Left hindlimb (tissue), 1 donor: Measurements from ENCODE around the gene PHTF2.

ENCODE experiments used
- DNase-seq: peaks from one replicate; pipeline ENCODE4 v3.0.0-alpha.2; 2018

PHTF2 gene

GRCh38 chr7:77796109-77796508 is 2.5 kb upstream of the PHTF2 start:
- DNase-seq = no peak

DNA sequence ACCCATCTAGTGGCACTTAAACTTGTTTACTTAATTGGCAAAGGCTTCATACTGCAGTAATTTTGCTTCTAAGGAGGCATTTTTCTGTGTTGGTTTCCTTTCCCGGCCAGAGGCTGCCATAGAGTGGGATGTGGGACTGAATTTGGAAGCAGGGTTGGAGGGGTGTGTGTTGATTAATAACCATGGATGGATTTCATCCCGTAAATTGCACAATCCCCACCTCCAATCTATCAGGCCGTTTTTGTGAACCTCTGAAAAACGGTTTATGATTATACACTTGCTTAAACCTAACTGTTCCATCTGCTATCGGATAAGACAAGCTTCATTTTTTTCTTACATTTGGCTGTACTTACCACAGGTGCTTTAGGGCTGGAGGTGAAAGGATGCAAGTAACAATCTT is 1.6 kb upstream of the PHTF2 start:
- no peak for DNase-seq

GRCh38 chr7:77797734-77798393 is 709 bp upstream of the PHTF2 start:
- no peak for DNase-seq

- peak; percentile 64 for DNase-seq
Observed at GRCh38 chr7:77799078-77799964, 748 bp downstream of the PHTF2 start.

- no peak for DNase-seq
Observed at GRCh38 chr7:77800158-77800557, 1.6 kb downstream of the PHTF2 start.

- DNase-seq = no peak
Observed at GRCh38 chr7:77800730-77801129, 2.2 kb downstream of the PHTF2 start.

DNA sequence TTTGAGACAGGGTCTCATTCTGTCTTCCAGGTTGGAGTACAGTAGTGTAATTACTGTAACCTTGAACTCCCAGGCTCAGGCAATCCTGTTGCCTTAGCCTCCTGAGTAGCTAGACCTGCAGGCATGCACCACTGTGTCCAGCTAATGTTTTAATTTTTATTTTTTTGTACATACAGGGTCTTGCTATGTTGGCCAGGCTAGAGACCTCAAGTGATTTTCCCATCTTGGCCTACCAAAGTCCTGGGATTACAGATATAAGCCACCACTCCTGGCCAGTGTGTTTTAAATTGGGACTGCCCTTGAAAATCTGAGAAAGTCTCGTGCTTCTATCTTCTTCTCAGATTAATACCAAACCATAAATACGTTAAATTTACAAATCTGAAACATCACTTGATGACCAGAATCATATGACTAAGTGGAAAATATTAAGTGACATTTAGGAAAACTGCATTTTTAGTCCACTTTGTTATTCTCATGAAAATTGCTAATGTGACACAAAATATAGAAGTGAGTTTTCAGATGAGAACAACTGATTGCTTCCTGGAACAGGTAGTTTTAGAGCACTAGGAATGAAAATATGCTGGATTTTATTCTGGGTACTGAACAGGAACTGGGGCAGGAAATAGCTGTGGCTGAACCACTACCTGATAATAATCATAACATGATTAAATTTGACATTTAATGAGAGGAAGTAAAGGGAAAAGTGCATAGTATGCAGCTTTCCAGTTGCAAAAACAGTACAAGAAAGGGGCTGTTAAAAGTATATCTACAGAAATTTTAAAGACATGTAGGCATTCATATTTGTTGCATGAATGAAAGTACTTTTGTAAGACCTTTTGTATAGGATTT is 4.2 kb downstream of the PHTF2 start:
- DNase-seq = no peak

DNA sequence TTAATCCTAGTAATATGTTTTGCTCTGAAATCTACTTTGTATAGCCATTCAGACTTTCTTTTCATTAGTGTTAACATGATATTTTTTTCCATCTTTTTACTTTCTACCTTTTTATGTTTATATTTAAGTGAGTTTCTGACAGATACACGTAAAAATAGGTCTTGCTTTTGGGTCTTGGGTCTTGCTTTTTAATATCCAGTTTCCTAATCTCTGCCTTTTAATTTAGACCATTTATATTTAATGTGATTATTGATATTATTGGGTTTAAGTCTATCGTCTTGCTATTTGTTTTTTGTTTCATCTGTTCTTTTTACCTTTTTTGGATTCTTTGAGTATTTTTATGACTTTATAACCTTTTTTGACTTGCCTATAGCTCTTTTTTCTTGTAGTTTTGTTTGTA is 7.9 kb downstream of the PHTF2 start:
- no peak for DNase-seq

GRCh38 chr7:77808517-77808916 is 9.9 kb downstream of the PHTF2 start:
- no peak for DNase-seq

DNA sequence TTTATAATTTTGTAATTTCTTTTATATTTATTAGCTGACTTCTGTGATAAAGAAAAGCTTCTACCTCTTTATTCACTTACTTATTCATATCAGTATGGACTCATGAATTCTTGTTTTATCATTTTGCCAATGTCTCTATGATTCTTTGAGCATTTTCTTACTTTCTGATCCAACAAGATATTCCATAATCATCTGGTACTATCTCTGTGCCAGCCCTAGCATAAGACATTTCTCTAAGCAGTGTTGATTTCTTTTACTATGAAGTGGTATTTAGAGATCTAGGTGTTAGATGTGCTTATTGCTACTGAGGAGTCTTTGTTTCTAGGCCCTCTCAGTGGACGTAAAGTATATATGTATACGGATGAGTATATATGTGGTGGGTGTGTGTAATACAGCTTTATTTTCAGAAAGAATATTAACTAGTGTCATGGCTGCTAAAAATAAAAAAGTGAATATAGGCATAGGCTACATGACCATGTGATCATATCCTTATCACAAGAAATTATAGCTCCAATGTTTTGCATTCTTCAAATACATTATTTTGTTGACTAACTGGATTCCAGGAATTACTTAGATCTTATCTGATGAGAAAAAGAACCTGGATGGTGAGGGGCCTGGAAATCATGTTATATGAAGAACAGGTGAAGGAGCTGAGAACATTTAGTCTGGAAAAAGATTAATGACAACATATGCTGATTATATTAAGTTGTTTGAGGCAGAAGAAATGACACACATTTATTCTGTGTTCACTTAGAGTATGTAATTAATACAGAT is 13.1 kb downstream of the PHTF2 start:
- DNase-seq = no peak

DNA sequence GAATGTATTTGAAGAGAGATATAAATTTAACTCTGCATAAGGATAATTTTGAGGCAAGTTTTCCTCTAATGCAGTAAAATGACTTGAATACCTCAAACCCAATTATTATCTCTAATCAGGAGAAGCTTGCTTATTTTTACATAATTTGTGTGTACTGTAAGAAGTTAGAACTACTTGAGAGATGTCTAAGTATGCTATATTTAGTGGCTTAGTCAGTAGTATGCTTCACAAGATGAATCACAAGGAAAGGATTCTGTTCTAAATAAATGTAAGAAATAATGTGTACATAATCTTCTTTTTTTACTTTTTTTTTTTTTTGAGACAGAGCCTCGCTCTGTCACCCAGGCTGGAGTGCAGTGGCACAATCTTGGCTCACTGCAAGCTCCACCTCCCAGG is 13.7 kb downstream of the PHTF2 start:
- DNase-seq = no peak

GRCh38 chr7:77813180-77813579 is 14.6 kb downstream of the PHTF2 start:
- no peak for DNase-seq

DNA sequence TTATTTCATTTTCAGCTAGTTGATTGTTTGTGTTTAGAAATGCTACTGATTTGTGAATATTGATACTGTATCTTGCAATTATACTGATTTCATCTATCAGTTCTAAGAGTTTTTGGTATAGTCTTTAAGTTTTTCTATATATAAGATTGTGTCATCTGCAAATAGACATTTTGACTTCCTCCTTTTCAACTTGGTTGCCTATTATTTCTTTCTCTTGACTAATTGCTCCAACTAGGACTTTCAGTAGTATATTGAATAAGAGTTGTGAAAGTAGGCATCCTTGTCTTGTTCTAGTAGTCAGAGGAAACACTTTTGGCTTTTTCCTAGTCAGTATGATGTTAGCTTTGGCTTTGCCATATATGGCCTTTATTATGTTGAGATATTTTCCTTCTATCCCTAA is 20.4 kb downstream of the PHTF2 start:
- DNase-seq = no peak

GRCh38 chr7:77820967-77821366 is 22.4 kb downstream of the PHTF2 start:
- no peak for DNase-seq

- no peak for DNase-seq
Observed at GRCh38 chr7:77822269-77822668, 23.7 kb downstream of the PHTF2 start.

DNA sequence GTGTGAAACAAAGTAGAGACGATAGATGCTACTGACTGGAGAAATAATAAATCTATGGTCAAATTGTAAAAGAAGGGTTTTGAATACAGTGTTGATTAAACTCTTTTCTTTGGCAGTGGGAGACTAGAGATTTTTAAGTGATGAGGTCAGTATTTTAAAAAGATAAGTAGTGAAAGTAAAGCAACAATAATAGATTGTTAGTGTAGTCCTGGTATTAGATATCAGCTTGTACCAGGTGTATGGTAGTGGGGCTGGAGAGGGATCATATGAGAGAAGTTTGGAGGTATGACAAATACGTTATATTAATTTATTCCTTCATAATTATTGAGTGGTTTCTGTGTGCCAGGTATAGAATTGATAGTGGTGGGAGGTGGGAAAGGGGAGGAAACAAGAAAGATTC is 25.2 kb downstream of the PHTF2 start:
- no peak for DNase-seq

DNA sequence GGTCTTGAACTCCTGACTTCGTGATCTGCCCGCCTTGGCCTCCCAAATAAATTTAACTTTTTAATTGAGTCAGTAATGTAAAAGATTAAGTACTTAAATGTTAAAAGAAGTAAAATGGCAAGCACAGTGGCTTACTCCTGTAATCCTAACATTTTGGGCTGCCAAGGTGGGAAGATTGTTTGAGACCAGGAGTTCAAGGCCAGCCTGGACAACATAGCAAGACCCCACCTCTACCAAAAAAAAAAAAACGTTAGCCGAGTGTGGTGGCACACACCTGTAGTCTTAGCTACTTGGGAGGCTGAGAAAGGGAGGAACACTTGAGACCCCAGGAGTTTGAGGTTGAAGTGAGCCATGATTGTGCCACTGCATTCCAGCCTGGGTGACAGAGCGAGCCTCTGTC is 26.1 kb downstream of the PHTF2 start:
- DNase-seq = no peak

GRCh38 chr7:77825131-77825530 is 26.6 kb downstream of the PHTF2 start:
- DNase-seq = no peak

DNA sequence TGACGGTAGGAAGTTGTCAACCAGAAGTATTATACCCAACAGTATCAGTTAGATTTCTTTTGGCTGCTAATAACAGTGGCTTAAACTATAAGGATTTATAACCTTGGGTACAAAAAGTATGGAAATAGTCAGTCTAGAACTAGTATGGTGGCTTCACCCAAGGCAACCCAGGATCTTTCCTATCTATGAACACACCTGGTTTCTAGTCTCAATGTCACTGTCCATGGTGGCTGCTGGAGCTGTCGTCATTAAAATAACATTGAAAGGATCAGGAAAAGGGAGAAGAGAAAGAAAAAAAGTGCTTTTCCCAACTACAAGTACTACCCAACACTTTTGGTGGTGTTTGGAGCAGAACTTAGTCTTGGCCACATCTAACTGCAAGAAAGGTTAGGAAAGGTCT is 27.7 kb downstream of the PHTF2 start:
- DNase-seq = no peak

GRCh38 chr7:77827999-77828398 is 29.4 kb downstream of the PHTF2 start:
- DNase-seq = no peak

DNA sequence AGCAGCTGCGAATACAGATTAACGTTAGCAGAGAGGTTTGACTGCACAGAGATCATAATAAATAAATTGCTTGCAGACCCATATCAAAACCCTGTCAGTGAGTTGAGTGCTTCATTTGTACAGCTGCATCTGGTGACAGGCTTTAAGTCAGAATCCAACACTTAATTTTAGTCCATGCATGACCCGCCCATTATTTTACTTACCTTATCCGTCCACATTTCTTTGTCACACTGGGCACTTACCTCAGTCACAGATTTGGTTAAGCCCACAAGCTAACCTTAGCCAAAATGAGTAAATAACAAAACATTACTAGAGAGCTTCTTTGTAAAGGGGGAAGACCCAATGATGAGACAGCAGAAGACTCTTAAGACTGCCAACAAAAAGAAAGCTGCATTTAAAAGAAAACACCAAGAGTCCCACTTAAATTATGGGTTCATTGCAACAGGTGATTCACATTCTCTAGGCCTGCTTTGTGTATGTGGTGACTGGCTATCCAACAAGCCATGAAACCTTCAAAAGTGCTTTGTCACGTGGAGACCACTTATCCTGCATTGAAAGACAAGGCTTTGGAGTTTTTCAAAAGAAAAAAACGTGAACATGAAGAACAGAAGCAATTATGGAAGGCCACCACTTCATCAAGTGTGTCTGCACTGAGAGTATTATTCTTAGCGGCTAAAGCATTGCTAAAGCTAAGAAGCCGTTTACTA is 32.2 kb downstream of the PHTF2 start:
- no peak for DNase-seq

DNA sequence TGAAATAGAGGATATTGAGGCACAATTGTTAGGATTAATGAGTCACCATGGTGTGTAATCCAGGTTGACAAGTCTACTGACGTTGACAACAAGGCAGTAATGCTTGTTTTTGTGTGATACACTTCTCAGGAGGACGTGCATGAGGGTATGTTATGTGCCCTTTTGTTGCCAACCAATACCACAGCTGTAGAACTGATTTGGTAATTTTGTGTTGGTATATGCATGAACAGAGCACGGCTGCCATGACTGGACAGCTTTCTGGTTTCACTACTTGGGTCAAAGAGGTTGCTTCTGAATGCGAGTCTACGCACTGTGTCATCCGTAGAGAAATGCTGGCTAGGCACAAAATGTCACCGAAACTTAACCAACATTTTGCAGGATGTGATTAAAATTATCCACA is 32.9 kb downstream of the PHTF2 start:
- DNase-seq = no peak
